GM21717 (cell line): ENCODE measurements around the gene ATL3.
"Not testable (repeated sequence)": the region's sequence is repeated elsewhere in the genome, so short reads cannot be mapped to it uniquely, and the experiment has no call there.

ENCODE experiments used
- ATAC-seq: cut with Tn5 transposase; IDR thresholded peaks from one replicate; pipeline ENCODE4 v1.9.1; 2021; ENCODE audit warnings: mild to moderate bottlenecking, moderate library complexity; ENCODE audit not compliant: unreplicated experiment

ATL3 gene

GRCh38 chr11:63623513-63624140, 47.5 kb downstream of the ATL3 start:
- ATAC-seq = no peak

- ATAC-seq = no peak
These were observed 48.9 kb downstream of the ATL3 start for GRCh38 chr11:63622323-63622722.

GRCh38 chr11:63621071-63621470, 50.1 kb downstream of the ATL3 start:
- ATAC-seq = no peak

- no peak for ATAC-seq
These were observed 51.2 kb downstream of the ATL3 start for GRCh38 chr11:63619967-63620366.

- ATAC-seq = not testable (repeated sequence)
These were observed 53.5 kb downstream of the ATL3 start for GRCh38 chr11:63617686-63618085.

GRCh38 chr11:63616953-63617352, 54.2 kb downstream of the ATL3 start:
- ATAC-seq = no peak

- ATAC-seq = no peak
These were observed 57.0 kb downstream of the ATL3 start, which contains the start of gene PLAAT3 for GRCh38 chr11:63614136-63614671. Gene PLAAT3 (minus strand): TSS chr11:63614433. CDS start chr11:63614014, 419 bp downstream.

GRCh38 chr11:63613517-63614135, 57.5 kb downstream of the ATL3 start:
- no peak for ATAC-seq

GRCh38 chr11:63612181-63612580, 59.0 kb downstream of the ATL3 start:
- no peak for ATAC-seq

- no peak for ATAC-seq
These were observed 59.8 kb downstream of the ATL3 start for GRCh38 chr11:63611395-63611747.

GRCh38 chr11:63610604-63611394, 60.4 kb downstream of the ATL3 start:
- ATAC-seq = no peak

- no peak for ATAC-seq
These were observed 61.1 kb downstream of the ATL3 start for GRCh38 chr11:63609971-63610580.

GRCh38 chr11:63609536-63609935, 61.6 kb downstream of the ATL3 start:
- ATAC-seq = no peak

GRCh38 chr11:63608353-63609345, 62.5 kb downstream of the ATL3 start:
- ATAC-seq = no peak

- ATAC-seq = no peak
These were observed 68.0 kb downstream of the ATL3 start for GRCh38 chr11:63603180-63603518.

- not testable (repeated sequence) for ATAC-seq
These were observed 68.6 kb downstream of the ATL3 start for GRCh38 chr11:63602290-63603179.

- ATAC-seq = no peak
These were observed 71.7 kb downstream of the ATL3 start for GRCh38 chr11:63599211-63600122.

GRCh38 chr11:63598556-63598955, 72.6 kb downstream of the ATL3 start:
- no peak for ATAC-seq
